GM18873 (cell line): Measurements from ENCODE around the gene COMMD4.
A peak's percentile ranks its signal among the peaks of the same experiment; 100 is the strongest.

Source experiments
- ATAC-seq: cut with Tn5 transposase; IDR thresholded peaks from one replicate; pipeline ENCODE4 v1.9.1; 2021; ENCODE audit warnings: mild to moderate bottlenecking, moderate library complexity, moderate number of reproducible peaks; ENCODE audit not compliant: unreplicated experiment, low FRiP score

COMMD4 gene

DNA sequence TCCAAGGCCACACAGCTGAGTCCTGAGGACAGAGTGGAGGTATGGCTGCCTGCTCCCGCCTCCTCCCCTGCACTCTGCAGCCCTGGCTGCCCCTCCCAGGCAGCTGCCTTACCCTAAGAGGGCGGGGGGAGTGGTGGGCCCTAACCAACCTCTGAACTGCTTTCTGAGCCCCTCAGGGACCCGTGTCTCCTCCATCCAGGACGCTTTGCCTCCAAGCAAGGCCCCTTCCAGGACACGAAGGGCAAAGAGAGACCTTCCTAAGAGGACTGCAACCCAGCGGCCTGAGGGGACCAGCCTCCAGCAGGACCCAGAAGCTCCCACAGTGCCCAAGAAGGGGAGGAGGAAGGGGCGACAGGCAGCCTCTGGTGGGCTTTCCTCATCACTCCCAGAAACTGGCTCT is 18.6 kb downstream of the COMMD4 start:
- no peak for ATAC-seq

GRCh38 chr15:75355369-75355768 is 19.5 kb downstream of the COMMD4 start:
- ATAC-seq, result no peak

GRCh38 chr15:75356006-75356405 is 20.1 kb downstream of the COMMD4 start:
- ATAC-seq, result no peak

- no peak for ATAC-seq
Measured at GRCh38 chr15:75356517-75356916, 20.7 kb downstream of the COMMD4 start.

- no peak for ATAC-seq
Measured at GRCh38 chr15:75357976-75358673, 22.3 kb downstream of the COMMD4 start.

DNA sequence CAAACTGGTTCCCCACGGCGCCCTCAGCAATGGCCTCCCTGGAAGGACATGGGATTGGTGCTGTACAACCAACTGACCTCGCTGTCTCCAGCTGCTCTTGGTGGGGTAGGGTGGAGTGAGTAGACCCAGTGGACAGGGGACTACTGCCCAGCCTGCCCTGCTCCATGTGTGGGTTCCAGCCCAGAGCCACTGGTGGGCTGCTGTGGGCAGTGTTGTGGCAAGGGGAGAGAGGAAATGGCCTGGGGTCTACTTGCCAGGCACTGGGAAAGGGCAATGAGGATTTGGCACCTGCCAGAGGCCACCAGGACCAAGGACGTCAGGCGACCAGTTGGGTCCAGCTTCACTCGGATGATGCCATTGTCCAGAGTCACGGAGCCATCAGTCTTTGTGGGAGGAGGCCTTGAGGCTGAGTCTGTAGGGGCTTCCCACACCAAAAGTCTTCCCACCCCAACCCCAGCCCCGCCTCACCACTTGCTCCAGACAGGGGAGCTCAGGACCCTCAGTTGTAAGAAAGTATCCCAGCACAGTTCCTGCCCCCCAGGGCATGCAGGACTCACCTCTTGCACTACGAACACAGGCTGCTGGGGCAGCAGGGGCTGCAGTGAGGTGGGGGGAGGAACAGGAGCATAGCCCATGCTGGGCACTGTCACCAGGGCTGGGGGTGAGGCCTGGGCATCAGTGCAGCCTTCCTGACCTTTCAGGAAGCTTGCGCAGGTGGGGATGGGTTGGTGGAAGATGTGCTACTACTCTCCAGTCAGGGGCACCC is 23.1 kb downstream of the COMMD4 start:
- no peak for ATAC-seq

DNA sequence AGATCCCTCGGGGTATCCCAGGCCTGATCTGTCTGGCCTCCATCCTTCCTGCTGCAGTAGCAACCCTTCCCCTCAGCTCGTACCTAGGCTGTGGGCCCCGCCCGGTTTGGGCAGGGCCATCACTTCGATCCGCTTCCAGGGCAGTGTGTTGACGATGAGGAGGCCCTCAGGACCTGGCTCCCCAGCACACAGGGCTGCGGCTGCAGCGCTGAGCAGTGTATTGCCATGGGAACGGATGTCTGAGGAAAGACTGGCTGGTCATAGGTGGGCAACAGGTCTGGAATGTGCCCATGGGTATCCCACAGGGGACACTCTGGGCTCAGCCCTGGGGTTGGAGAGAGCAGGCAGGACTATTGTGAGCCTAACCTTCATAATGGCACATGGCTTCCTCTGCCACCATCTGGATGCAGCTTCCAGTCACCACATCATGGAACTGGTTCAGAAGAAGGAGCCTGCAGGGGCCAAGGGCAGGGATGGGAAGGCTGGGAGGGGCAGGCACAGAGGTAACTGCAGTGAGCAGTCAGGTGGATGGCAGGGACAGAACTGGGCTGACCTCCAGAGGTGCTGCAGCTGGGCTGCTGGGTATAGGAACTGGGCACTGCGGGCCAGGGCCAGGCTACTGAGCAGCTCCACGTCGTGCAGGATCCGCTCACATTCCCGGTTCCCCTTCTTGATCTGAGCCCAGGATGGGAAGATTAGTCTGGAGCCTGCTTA is 23.8 kb downstream of the COMMD4 start:
- ATAC-seq, result no peak

DNA sequence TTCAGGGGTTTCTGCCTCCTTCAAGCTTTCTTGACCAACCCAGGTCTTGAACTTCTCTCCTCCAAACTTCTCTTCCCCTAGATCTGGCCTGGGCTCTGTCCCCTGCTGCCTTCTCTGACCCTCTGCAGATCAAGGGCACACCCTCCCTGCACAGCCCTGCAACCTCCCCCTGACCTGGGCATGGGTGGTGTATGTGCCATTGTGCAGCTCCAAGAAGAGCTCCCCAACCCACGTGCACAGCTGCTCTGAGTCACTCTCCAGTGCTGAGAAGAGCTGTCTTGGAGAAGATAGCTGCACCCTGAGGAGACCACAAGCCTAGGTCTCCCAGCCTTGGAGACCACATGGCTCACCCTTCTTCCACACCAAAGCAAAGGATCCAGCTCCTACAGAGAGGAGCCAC is 24.5 kb downstream of the COMMD4 start:
- no peak for ATAC-seq

DNA sequence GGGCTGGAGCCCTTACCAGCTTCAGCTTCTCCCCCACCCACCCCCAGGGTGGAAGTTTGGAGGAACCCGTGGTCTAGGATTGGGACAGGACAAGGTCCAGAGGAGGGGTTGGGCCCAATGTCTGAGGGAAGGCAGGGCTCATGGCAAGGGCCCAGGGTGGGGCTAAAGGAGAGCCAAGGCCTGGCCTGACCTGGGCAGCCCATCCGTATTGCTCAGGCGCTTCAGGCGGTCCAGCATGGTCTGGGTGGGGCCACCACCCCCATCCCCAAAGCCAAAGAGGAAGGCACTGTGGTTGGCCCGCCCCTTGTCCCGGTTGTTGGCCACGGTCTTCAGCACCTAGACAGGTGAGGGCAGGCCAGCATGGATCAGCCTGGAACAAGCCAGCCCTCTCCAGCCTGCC is 25.0 kb downstream of the COMMD4 start:
- no peak for ATAC-seq

- no peak for ATAC-seq
Measured at GRCh38 chr15:75361361-75361988, 25.6 kb downstream of the COMMD4 start.

DNA sequence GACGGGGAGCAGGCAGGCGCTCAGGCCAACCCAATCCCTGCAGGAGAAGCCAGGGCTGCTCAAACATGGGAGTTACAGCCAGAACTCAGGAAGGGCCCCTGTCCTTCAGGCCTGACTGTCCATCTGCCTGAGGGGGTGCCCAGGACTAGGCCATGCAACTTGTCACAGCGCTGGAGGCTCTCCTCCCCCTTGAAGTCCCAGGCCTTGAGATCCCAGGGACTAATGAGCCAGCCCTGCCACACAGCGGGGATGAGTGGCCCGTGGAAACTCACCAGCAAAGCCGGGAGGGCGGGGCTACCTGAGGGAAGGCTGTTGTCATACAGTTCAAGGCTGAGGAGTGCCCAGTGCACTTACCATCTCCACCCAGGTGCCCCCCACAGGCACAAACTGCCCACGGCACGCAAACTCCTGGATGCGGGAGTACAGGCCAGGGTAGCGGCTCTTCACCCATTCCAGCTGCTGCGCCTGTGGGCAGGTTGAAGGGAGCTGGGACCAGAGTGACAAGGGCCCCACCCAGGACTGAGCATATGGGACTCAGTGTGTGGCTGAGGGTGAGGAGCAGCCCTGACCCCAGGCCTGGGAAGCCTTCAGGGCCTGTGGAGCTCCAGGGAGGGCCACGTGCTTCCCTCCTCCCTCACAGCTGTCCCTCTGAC is 26.3 kb downstream of the COMMD4 start:
- ATAC-seq, result no peak

GRCh38 chr15:75362642-75363249 is 26.9 kb downstream of the COMMD4 start:
- ATAC-seq, result no peak

DNA sequence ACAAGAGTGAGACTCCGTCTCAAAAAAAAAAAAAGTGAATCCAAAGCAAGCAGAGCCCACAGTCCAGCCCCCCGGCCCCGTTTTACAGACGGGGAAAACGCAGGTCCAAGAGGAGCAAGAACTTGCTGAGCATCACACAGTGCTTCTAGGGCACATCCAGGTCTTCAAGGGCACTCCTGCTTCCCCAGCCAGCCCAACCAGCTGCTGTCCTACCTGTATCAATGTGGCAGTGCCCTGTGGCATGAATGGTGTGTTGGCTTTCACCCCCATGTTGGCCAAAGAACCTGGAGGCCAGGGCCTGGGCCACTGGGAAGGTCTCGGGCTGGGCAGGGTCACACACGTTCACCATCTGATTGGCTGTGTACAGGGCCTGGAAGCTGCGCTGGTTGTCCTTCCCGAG is 27.9 kb downstream of the COMMD4 start:
- no peak for ATAC-seq

DNA sequence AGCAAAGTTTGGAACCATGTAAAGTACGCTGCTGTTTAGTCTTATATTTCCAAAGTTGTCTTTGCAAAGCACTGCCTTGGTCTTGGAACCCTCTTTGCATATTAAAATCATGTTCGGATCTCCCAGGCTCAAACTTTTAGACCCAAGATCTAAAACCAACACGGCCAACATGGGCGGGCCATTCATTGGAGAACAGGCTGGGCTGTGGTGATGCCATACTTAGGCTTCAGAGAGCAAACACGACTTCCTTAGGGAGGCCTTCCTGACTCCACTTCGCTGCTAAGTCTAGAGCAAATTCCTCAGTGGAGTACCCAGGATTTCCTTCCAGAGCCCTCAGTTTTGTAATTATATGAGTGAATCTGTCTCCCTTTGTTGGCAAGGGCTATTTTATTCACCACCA is 29.0 kb downstream of the COMMD4 start:
- no peak for ATAC-seq

GRCh38 chr15:75366163-75366562 is 30.3 kb downstream of the COMMD4 start:
- no peak for ATAC-seq

DNA sequence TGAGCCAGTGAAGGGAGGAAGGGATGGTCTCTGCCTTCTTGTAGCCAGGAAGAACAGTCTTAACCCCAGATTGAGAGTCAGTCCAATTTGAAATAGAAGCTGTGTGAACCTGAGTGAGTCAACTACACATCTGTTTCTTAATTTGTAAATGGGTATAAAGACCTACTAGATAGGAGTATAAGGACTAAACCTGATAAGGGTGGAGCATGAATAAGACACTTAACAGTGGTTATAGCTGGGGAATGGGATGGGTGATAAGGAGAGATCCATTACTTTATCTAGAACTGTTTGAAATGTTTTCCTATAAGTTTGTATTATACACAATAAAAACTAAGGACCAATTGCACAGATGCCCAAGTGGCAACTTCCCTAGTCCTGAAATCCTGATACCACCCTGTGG is 31.1 kb downstream of the COMMD4 start:
- ATAC-seq, result no peak

DNA sequence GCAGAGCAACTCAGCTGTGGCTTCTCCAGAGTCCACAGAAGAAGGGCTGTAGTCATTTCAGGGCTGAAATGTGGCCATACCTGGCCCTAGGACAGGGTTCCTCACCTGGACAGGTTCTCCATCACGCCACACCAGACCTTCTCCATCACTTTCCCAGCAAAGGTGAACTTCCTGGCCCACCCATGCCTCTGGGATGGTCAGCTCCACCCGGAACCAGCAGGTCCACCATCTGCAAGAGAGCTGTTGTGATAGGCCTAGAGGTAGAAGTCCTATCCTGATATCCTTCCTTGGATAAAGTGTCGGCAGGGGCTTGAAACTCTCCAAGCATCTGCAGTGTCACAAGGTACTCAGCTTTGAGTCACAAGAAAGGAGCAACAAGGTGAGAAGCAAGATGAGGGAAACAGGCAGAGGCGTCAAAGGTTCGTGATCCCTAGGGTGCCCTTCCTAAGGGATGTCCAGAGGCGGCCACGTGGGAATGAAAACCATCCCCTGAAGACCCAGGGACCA is 31.6 kb downstream of the COMMD4 start:
- no peak for ATAC-seq

- peak; percentile 81 for ATAC-seq
Measured at GRCh38 chr15:75367913-75368688, 32.2 kb downstream of the COMMD4 start, which contains the start of gene MAN2C1. Gene MAN2C1 (minus strand): TSS chr15:75368607. CDS start chr15:75368583, 24 bp downstream.

DNA sequence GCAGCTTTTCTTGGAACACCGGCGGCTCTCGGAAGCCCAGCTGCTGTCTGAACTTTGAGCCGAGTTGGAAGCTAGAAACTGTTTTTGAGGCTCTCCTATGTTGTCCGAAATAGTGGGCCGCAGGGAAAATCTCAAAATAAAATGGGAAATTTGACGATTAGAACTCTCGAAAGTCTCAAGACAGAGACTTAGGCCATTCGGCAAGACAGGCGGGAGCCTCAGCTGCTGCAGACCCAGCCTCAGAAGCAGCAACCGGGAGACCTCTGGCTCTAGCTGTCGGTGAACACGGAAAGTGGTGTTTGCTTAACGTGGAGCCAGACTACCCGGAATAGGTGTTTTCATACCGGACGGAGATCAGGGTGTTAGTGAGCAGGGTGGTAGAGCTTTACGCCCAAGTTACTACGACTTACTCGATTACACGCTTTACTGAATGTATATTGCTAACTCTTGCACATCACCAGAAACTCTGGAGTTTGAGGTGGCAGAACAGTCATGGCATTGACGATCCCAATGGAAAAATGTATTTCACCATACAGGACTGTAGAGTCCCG is 32.9 kb downstream of the COMMD4 start:
- ATAC-seq, result no peak
